GM06990 (cell line): ENCODE results near the gene PCCA.

ENCODE experiments used
- DNase-seq: peaks from one replicate; pipeline ENCODE4 v3.0.0-alpha.2; 2011; ENCODE audit not compliant: insufficient read length; ENCODE audit errors: extremely low read depth
- H3K27me3 ChIP-seq: replicated peaks from 2 replicates; pipeline ENCODE4 v1.6.0; 2011; ENCODE audit warnings: low read length; ENCODE audit not compliant: control insufficient read depth, insufficient read depth
- H3K36me3 ChIP-seq: 2 replicates; pipeline ENCODE4 v1.5.1; 2011; ENCODE audit warnings: low read length; ENCODE audit not compliant: control insufficient read depth, insufficient read depth
- H3K4me3 ChIP-seq: replicated peaks from 2 replicates; pipeline ENCODE4 v1.5.1; 2011; ENCODE audit warnings: low read depth, mild to moderate bottlenecking, control low read depth, low read length
- TF ChIP-seq, protein P1 (sequence below): IDR thresholded peaks from 2 replicates; pipeline ENCODE4 v1.5.1; 2011; ENCODE audit warnings: low read length, control low read depth, mild to moderate bottlenecking, inconsistent platforms; ENCODE audit not compliant: insufficient read depth, poor library complexity, severe bottlenecking

Gene PCCA

DNA sequence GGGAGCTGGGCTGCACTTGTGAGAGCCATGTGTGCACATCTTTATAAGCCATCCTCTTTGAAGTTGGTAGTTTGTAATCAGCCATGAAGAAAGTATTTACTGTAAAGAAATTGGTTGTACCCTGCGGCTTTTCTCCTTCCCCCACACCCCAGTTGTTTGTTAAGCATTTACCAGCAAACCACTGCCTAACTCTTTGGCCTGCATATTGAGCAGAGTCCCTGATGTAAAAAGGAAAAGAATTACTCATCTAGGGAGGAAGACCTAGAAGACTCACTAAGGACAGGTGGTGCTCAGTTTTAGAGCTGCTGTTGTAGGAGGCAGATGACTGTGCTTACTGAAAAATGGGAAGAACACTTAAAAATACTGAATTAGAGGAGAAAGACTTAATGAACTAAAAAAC, 245.3 kb downstream of the PCCA start:
- no peak for DNase-seq
- Histone ChIP-seq H3K27me3 (no peaks in the 10 kb centered on the region), H3K36me3 (no peaks in the 10 kb centered on the region), H3K4me3 (no peak overlapping the region)
- TF ChIP-seq, protein P1, sequence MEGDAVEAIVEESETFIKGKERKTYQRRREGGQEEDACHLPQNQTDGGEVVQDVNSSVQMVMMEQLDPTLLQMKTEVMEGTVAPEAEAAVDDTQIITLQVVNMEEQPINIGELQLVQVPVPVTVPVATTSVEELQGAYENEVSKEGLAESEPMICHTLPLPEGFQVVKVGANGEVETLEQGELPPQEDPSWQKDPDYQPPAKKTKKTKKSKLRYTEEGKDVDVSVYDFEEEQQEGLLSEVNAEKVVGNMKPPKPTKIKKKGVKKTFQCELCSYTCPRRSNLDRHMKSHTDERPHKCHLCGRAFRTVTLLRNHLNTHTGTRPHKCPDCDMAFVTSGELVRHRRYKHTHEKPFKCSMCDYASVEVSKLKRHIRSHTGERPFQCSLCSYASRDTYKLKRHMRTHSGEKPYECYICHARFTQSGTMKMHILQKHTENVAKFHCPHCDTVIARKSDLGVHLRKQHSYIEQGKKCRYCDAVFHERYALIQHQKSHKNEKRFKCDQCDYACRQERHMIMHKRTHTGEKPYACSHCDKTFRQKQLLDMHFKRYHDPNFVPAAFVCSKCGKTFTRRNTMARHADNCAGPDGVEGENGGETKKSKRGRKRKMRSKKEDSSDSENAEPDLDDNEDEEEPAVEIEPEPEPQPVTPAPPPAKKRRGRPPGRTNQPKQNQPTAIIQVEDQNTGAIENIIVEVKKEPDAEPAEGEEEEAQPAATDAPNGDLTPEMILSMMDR: no peak

DNA sequence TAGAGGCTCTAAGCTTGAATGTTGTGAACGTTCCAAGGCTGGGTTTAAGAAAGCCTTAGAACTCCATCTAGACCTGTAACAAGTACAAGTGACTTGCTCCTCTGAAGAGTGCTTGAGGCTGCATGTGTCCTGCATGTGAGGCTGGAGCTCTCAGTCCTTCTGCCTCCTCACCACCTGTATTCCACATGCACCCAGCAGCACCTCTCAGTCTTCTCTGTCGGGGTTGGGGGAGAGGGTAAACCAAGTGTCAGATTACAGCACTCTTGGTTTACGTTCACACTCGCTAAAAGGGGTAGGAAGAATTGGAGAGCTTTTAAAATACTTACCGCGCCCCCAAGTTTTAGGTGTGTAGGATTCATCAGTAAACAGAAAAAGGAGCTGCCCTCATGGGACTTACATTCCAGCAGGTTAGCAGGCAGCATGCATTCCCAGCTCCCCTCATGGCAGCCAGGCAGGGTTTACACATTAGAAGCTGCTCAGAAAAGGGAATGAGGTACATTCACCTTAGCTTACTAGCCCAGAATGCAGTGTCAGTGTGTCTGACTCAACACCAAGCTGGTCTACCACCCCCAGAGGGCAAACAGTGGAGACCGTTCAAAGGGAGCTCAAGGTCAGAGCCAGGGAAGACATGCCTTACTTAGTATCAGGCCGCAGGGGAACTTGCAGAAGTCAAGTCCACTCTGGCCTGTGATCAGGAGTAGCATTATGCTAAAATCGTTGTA, 248.1 kb downstream of the PCCA start:
- H3K27me3 ChIP-seq: no peaks in the 10 kb centered on the region
- no peak overlapping the region for H3K4me3 ChIP-seq
- DNase-seq: no peak
- TF ChIP-seq, protein P1: no peak
- no peaks in the 10 kb centered on the region for H3K36me3 ChIP-seq

DNA sequence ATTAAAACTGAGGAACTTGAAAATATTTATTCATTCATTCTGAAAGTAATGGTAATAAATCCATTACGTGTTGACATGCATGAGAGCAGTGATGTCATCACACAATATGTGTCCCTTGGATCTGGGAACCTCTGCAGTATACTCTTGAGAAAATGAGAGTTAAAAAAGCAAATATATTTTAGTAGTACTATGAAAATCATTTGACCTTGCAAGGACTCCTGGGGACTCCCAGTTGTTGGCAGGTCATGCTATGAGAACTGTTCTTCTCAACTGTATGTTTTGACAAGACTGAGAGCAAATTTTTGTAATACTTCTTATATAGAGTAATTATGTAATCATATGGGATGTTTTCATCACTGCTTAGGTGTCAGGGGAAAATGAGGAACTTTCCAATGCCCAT, 249.4 kb downstream of the PCCA start:
- Histone ChIP-seq H3K27me3 (no peaks in the 10 kb centered on the region), H3K36me3 (no peaks in the 10 kb centered on the region), H3K4me3 (no peak overlapping the region)
- TF ChIP-seq, protein P1: no peak
- no peak for DNase-seq

DNA sequence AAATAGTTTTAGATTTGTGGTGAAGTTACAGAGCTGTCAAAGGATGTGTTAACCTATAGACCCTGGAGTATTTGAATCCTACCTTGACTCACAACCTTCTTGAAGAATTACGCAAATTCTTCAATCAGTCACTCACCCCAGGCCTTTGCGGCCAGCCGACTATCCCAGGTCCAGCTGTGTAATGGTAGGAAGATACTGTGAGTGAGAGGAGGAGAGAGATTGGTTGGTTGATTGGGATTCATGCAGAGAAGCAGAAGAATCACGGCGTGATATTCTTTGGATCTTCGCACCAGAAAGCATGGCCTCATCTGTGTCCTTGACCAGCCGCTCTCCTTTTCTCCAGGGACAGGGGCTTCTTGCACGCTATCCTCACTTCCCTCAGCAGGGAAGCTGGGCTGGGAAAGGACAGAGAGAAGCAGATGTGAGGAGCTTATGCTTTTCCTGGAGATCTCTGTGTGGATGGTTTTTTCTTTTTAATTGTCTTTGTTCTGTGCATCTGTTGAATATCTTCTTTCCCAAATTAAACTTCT, 250.6 kb downstream of the PCCA start:
- DNase-seq: no peak
- H3K27me3 ChIP-seq: no peaks in the 10 kb centered on the region
- H3K4me3 ChIP-seq: no peak overlapping the region
- TF ChIP-seq, protein P1: no peak
- H3K36me3 ChIP-seq: no peaks in the 10 kb centered on the region

DNA sequence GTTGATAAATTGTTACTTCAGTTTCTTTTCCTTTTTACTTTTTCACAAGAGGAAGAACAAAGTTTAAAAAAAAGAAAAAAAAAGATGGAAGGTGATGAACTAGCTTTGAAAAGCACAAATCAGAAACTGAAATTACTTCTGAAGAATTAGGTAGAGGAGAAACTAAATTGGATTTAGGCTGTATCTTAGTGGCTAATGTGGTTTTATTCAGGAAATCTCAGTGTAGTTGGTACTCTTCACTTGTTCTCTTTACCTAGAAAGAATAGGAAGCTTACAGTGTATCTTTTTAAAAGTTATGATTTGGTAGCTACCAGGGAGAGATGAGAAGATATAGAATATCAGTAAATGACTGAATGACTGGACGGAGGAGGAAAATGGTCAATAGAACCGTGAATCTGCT, 252.0 kb downstream of the PCCA start:
- no peak for DNase-seq
- TF ChIP-seq, protein P1: no peak
- Histone ChIP-seq H3K27me3 (no peaks in the 10 kb centered on the region), H3K4me3 (no peak overlapping the region), H3K36me3 (no peaks in the 10 kb centered on the region)
